H9 (cell line): ENCODE results near the gene ABCF2. TPM values are rescaled to one million over a fixed set of nuclear protein-coding genes. Genes with fewer than 3 reads are reported as not detected.

ENCODE experiments used
- DNase-seq: peaks from one replicate; pipeline ENCODE4 v3.0.0-alpha.2; 2017
- H2AFZ ChIP-seq: one replicate; pipeline ENCODE4 v1.6.1; 2013; ENCODE audit warnings: mild to moderate bottlenecking, low read length, control low read depth, moderate library complexity
- H2AK5ac ChIP-seq: 2 replicates; pipeline ENCODE4 v1.6.1; 2013; ENCODE audit warnings: low read length, control low read depth, mixed read lengths; ENCODE audit not compliant: insufficient read length
- H2BK120ac ChIP-seq: one replicate; pipeline ENCODE4 v1.6.1; 2013; ENCODE audit warnings: low read depth, mild to moderate bottlenecking, low read length, control low read depth, inconsistent platforms; ENCODE audit not compliant: poor library complexity, severe bottlenecking
- H2BK12ac ChIP-seq: 2 replicates; pipeline ENCODE4 v1.6.1; 2013; ENCODE audit warnings: low read length, control low read depth, mixed read lengths, low read depth; ENCODE audit not compliant: insufficient read length
- H2BK15ac ChIP-seq: 2 replicates; pipeline ENCODE4 v1.6.1; 2013; ENCODE audit warnings: low read depth, low read length, control low read depth
- H2BK20ac ChIP-seq: one replicate; pipeline ENCODE4 v1.6.1; 2013; ENCODE audit warnings: low read depth, mild to moderate bottlenecking, low read length, control low read depth, inconsistent platforms; ENCODE audit not compliant: poor library complexity, severe bottlenecking
- H2BK5ac ChIP-seq: 2 replicates; pipeline ENCODE4 v1.6.1; 2013; ENCODE audit warnings: low read length, control low read depth, mixed read lengths; ENCODE audit not compliant: insufficient read length
- H3K14ac ChIP-seq: 2 replicates; pipeline ENCODE4 v1.6.1; 2013; ENCODE audit warnings: low read length, control low read depth; ENCODE audit not compliant: insufficient read depth
- H3K18ac ChIP-seq: 2 replicates; pipeline ENCODE4 v1.6.1; 2013; ENCODE audit warnings: low read depth, mild to moderate bottlenecking, mixed read lengths, low read length, control low read depth; ENCODE audit not compliant: insufficient read length
- H3K23ac ChIP-seq: 2 replicates; pipeline ENCODE4 v1.6.1; 2013; ENCODE audit warnings: low read length, control low read depth, mixed read lengths, low read depth; ENCODE audit not compliant: insufficient read length
- H3K23me2 ChIP-seq: 2 replicates; pipeline ENCODE4 v1.6.1; 2013; ENCODE audit warnings: low read depth, mild to moderate bottlenecking, mixed read lengths, low read length, control low read depth; ENCODE audit not compliant: insufficient read length, poor library complexity, severe bottlenecking
- H3K27ac ChIP-seq: 2 replicates; pipeline ENCODE4 v1.5.1; 2013; ENCODE audit warnings: low read length, control low read depth, mixed read lengths, low read depth; ENCODE audit not compliant: insufficient read length
- H3K27me3 ChIP-seq: 2 replicates; pipeline ENCODE4 v1.6.1; 2013; ENCODE audit warnings: low read length, control low read depth, inconsistent platforms; ENCODE audit not compliant: insufficient read depth
- H3K4ac ChIP-seq: 2 replicates; pipeline ENCODE4 v1.6.1; 2013; ENCODE audit warnings: low read depth, mild to moderate bottlenecking, control low read depth, inconsistent platforms, low read length, moderate library complexity
- H3K4me1 ChIP-seq: 2 replicates; pipeline ENCODE4 v1.6.1; 2013; ENCODE audit warnings: low read length, control low read depth, inconsistent platforms; ENCODE audit not compliant: insufficient read depth
- H3K4me2 ChIP-seq: 2 replicates; pipeline ENCODE4 v1.6.1; 2013; ENCODE audit warnings: low read length, control low read depth, mixed read lengths; ENCODE audit not compliant: insufficient read length, insufficient read depth
- H3K56ac ChIP-seq: 2 replicates; pipeline ENCODE4 v1.6.1; 2013; ENCODE audit warnings: low read depth, mild to moderate bottlenecking, mixed read lengths, low read length, control low read depth; ENCODE audit not compliant: insufficient read length
- H3K79me1 ChIP-seq: 2 replicates; pipeline ENCODE4 v1.6.1; 2013; ENCODE audit warnings: low read depth, mild to moderate bottlenecking, moderate library complexity, low read length, control low read depth, inconsistent platforms; ENCODE audit not compliant: insufficient read depth, poor library complexity, severe bottlenecking
- H3K79me2 ChIP-seq: 2 replicates; pipeline ENCODE4 v1.6.1; 2013; ENCODE audit warnings: low read length, control low read depth, inconsistent platforms; ENCODE audit not compliant: insufficient read depth
- H3K9ac ChIP-seq: 2 replicates; pipeline ENCODE4 v1.6.1; 2013; ENCODE audit warnings: low read length, control low read depth, mixed read lengths; ENCODE audit not compliant: insufficient read length; ENCODE audit errors: extremely low read depth
- H3K9me3 ChIP-seq: one replicate; pipeline ENCODE4 v1.6.1; 2013; ENCODE audit warnings: low read depth, low read length, inconsistent platforms; ENCODE audit not compliant: control insufficient read depth
- H3T11ph ChIP-seq: one replicate; pipeline ENCODE4 v1.6.1; 2013; ENCODE audit warnings: mild to moderate bottlenecking, low read length, control low read depth, inconsistent platforms
- H4K20me1 ChIP-seq: one replicate; pipeline ENCODE4 v1.6.1; 2013; ENCODE audit not compliant: control insufficient read depth, insufficient read length, insufficient read depth
- H4K5ac ChIP-seq: 2 replicates; pipeline ENCODE4 v1.6.1; 2013; ENCODE audit warnings: low read depth, mild to moderate bottlenecking, mixed read lengths, low read length, control low read depth; ENCODE audit not compliant: insufficient read length
- H4K8ac ChIP-seq: replicated peaks from 2 replicates; pipeline ENCODE4 v1.6.1; 2013; ENCODE audit warnings: low read length, control low read depth, mixed read lengths, low read depth; ENCODE audit not compliant: insufficient read length
- H4K91ac ChIP-seq: 2 replicates; pipeline ENCODE4 v1.6.1; 2013; ENCODE audit warnings: low read depth, mild to moderate bottlenecking, moderate library complexity, mixed read lengths, low read length, control low read depth; ENCODE audit not compliant: insufficient read length
- H3K27ac Mint-ChIP-seq, 3 experiments: 2 replicates in 2 of 3; 3 replicates in 1 of 3; pipeline ENCODE4 v1.8.0; 2020 to 2021; ENCODE audit warnings: mixed read lengths in 3 of 3, mild to moderate bottlenecking in 1 of 3, moderate library complexity in 1 of 3
- H3K27me3 Mint-ChIP-seq: 2 replicates; pipeline ENCODE4 v1.8.0; 2021; ENCODE audit warnings: low read depth, mild to moderate bottlenecking, moderate library complexity, mixed read lengths
- H3K36me3 Mint-ChIP-seq, 3 experiments: 2 replicates in 2 of 3; 3 replicates in 1 of 3; pipeline ENCODE4 v1.8.0; 2020 to 2021; ENCODE audit warnings: low read depth in 3 of 3, mixed read lengths in 3 of 3; ENCODE audit not compliant: insufficient read depth in 1 of 3
- H3K4me1 Mint-ChIP-seq, 2 experiments: 2 replicates each; pipeline ENCODE4 v1.8.0; 2020; ENCODE audit warnings: mixed read lengths in 2 of 2
- H3K4me3 Mint-ChIP-seq, 2 experiments: 2 replicates in 1 of 2; 3 replicates in 1 of 2; pipeline ENCODE4 v1.8.0; 2020 to 2021; ENCODE audit warnings: mild to moderate bottlenecking in 2 of 2, mixed read lengths in 2 of 2, moderate library complexity in 1 of 2
- H3K9me3 Mint-ChIP-seq, 2 experiments: 2 replicates in 1 of 2; 3 replicates in 1 of 2; pipeline ENCODE4 v1.8.0; 2020; ENCODE audit warnings: mild to moderate bottlenecking in 2 of 2, mixed read lengths in 2 of 2, moderate library complexity in 1 of 2
- CTCF ChIP-seq: fragments of 200-600 bp; sonication (generic); conservative IDR thresholded peaks from 3 replicates; pipeline ENCODE4 v1.8.0; 2021; ENCODE audit warnings: antibody characterized with exemption, mild to moderate bottlenecking
- WGBS: extraction: QIAGEN DNeasy Blood & Tissue Kit; methylation state at CpG from one replicate; pipeline ENCODE4 v1.1.7; 2013; ENCODE audit warnings: missing lambda C conversion rate, low lambda C conversion rate, mixed read lengths; ENCODE audit not compliant: insufficient read length; ENCODE audit errors: extremely low coverage; 5-methylcytosine and 5-hydroxymethylcytosine counted together
- total RNA-seq: library from RNA; stranded (reverse); gene quantifications from 2 replicates; pipeline ENCODE4 v1.2.1, GENCODE V29; 2021

Gene ABCF2
- total RNA-seq, 1 experiment from 2014 or later = 70.1 TPM

GRCh38 chr7:151178831-151179230 lies 48.2 kb downstream of the ABCF2 start:
- Histone ChIP-seq H2BK15ac (no peak overlapping the region), H2BK12ac (no peak overlapping the region), H3K18ac (no peak overlapping the region), H3K4me2 (no peak overlapping the region), H4K8ac (no peak overlapping the region), H3K9me3 (no peaks in the 10 kb centered on the region), H3T11ph (no peak overlapping the region), H3K4ac (no peak overlapping the region), H3K79me2 (no peaks in the 10 kb centered on the region), H4K91ac (no peak overlapping the region), H3K27me3 (no peaks in the 10 kb centered on the region), H3K27ac (no peak overlapping the region), H2BK120ac (no peak overlapping the region), H3K23me2 (no peaks in the 10 kb centered on the region), H4K5ac (no peak overlapping the region), H2BK5ac (no peak overlapping the region), H4K20me1 (no peaks in the 10 kb centered on the region), H2AFZ (no peak overlapping the region), H3K4me1 (no peaks in the 10 kb centered on the region), H3K23ac (no peak overlapping the region), H3K79me1 (no peaks in the 10 kb centered on the region), H2AK5ac (no peak overlapping the region), H3K14ac (no peak overlapping the region), H3K9ac (no peak overlapping the region), H2BK20ac (no peak overlapping the region), H3K56ac (no peak overlapping the region)
- peaks cover 0 to 3% (median 0%) of the 10 kb centered on the region in 3 experiments; a peak in 2 of 7 replicates for H3K36me3 Mint-ChIP-seq
- H3K4me1 Mint-ChIP-seq = peaks cover 3 to 8% of the 10 kb centered on the region in 2 experiments; a peak in 3 of 4 replicates
- DNase-seq = no peak
- WGBS = no CpG with 5 or more reads among the region's 2 CpGs
- no peak for TF ChIP-seq CTCF
- no peak overlapping the region for H3K4me3 Mint-ChIP-seq
- peaks cover 5 to 9% of the 10 kb centered on the region in 2 experiments; a peak in 4 of 5 replicates for H3K9me3 Mint-ChIP-seq
- H3K27ac Mint-ChIP-seq = no peak overlapping the region
- H3K27me3 Mint-ChIP-seq = peaks cover 72% of the 10 kb centered on the region
